ENCODE results near the gene CDC25B. TPM values are rescaled to one million over a fixed set of nuclear protein-coding genes. Genes with fewer than 3 reads are reported as not detected.

CDC25B gene
- total RNA-seq, 2 experiments from 2014 or later: 194 to 312 TPM

- Mint-ChIP-seq H3K4me1 (peaks cover 23% of the 10 kb centered on the region), H3K27me3 (peaks cover 5% of the 10 kb centered on the region), H3K9me3 (ENCODE audit: low read depth) (no peaks in the 10 kb centered on the region), H3K27ac (peak overlapping the region; percentile 62), H3K36me3 (no peaks in the 10 kb centered on the region), H3K4me3 (peak overlapping the region; percentile 84)
- ATAC-seq (no peak), DNase-seq (no peak)
- CTCF ChIA-PET: interaction anchor here (1.1 to 8.0 kb wide), 13 partner anchors 9 to 318 kb away, joined by 3 to 80 read pairs (median 5); partner anchors contain the start of genes AP5S1 and SPEF1
These were observed 29.0 kb upstream of the CDC25B start for GRCh38 chr20:3767110-3767426.

GRCh38 chr20:3767427-3768341, 28.4 kb upstream of the CDC25B start, which contains the start of gene ADISSP:
TSS of gene ADISSP (minus strand) at chr20:3767753. CDS start at chr20:3760100, 7,653 bp downstream.
- DNase-seq: peak; percentile 99
- Mint-ChIP-seq H3K27me3 (peaks cover 9% of the 10 kb centered on the region), H3K4me1 (peaks cover 23% of the 10 kb centered on the region), H3K9me3 (ENCODE audit: low read depth) (no peaks in the 10 kb centered on the region), H3K4me3 (peak within 1 kb of the TSS; percentile 84), H3K27ac (peak within 1 kb of the TSS; percentile 88), H3K36me3 (no peaks in the 10 kb centered on the region)
- ATAC-seq: peak; percentile 94
- CTCF ChIA-PET: interaction anchor here (0.8 to 8.0 kb wide), 25 partner anchors 8 to 324 kb away, joined by 3 to 80 read pairs (median 4); partner anchors contain the start of genes AP5S1, CENPB and SPEF1

- H3K4me3 Mint-ChIP-seq: peak overlapping the region; percentile 84
- H3K27ac Mint-ChIP-seq: peak overlapping the region; percentile 88
- CTCF ChIA-PET: interaction anchor here (0.5 to 8.0 kb wide), 27 partner anchors 7 to 324 kb away, joined by 3 to 80 read pairs (median 4); partner anchors contain the start of genes AP5S1, CENPB and SPEF1
- DNase-seq: peak; percentile 88
- H3K4me1 Mint-ChIP-seq: peaks cover 23% of the 10 kb centered on the region
- peaks cover 9% of the 10 kb centered on the region for H3K27me3 Mint-ChIP-seq
- ATAC-seq: peak; percentile 47
- no peaks in the 10 kb centered on the region for H3K9me3 Mint-ChIP-seq (ENCODE audit: low read depth)
- H3K36me3 Mint-ChIP-seq: no peaks in the 10 kb centered on the region
These were observed 27.6 kb upstream of the CDC25B start for GRCh38 chr20:3768342-3769130.

- peaks cover 9% of the 10 kb centered on the region for H3K27me3 Mint-ChIP-seq
- H3K4me1 Mint-ChIP-seq: peaks cover 13% of the 10 kb centered on the region
- H3K4me3 Mint-ChIP-seq: no peak overlapping the region
- no peak for ATAC-seq
- peaks cover 2% of the 10 kb centered on the region for H3K36me3 Mint-ChIP-seq
- peaks cover 2% of the 10 kb centered on the region for H3K9me3 Mint-ChIP-seq (ENCODE audit: low read depth)
- no peak for DNase-seq
- CTCF ChIA-PET: interaction anchor here (1.4 to 8.0 kb wide), 3 partner anchors 14 to 83 kb away, joined by 5 to 80 read pairs (median 5); partner anchors contain the start of gene CENPB
- no peak overlapping the region for H3K27ac Mint-ChIP-seq
These were observed 24.5 kb upstream of the CDC25B start for GRCh38 chr20:3771552-3772058.

GRCh38 chr20:3775457-3776108, 20.5 kb upstream of the CDC25B start:
- CTCF ChIA-PET: interaction anchor here (0.6 to 4.0 kb wide), 4 partner anchors 8 to 420 kb away, joined by 3 to 15 read pairs (median 4); partner anchors contain the start of gene ADISSP
- ATAC-seq: no peak

GRCh38 chr20:3777381-3777715, 18.8 kb upstream of the CDC25B start:
- peaks cover 28% of the 10 kb centered on the region for H3K27me3 Mint-ChIP-seq

More at GRCh38 chr20:3775457-3776108, 20.5 kb upstream of the CDC25B start:
- no peak overlapping the region for H3K4me3 Mint-ChIP-seq
- peaks cover 2% of the 10 kb centered on the region for H3K36me3 Mint-ChIP-seq
- H3K27ac Mint-ChIP-seq: no peak overlapping the region
- H3K4me1 Mint-ChIP-seq: peaks cover 17% of the 10 kb centered on the region
- H3K27me3 Mint-ChIP-seq: peaks cover 32% of the 10 kb centered on the region
- H3K9me3 Mint-ChIP-seq (ENCODE audit: low read depth): peaks cover 2% of the 10 kb centered on the region
- DNase-seq: no peak

GRCh38 chr20:3777716-3778629, 18.1 kb upstream of the CDC25B start:
- DNase-seq (peak; percentile 60), ATAC-seq (peak; percentile 76)
- H3K4me1 Mint-ChIP-seq: peaks cover 28% of the 10 kb centered on the region
- no peak overlapping the region for H3K27ac Mint-ChIP-seq
- H3K27me3 Mint-ChIP-seq: peaks cover 25% of the 10 kb centered on the region
- H3K4me3 Mint-ChIP-seq: peak overlapping the region; percentile 72
- peaks cover 2% of the 10 kb centered on the region for H3K9me3 Mint-ChIP-seq (ENCODE audit: low read depth)
- CTCF ChIA-PET: interaction anchor here (0.7 to 5.4 kb wide), 13 partner anchors 8 to 307 kb away, joined by 3 to 37 read pairs (median 6); partner anchors contain the start of genes ADISSP, AP5S1 and CENPB
- H3K36me3 Mint-ChIP-seq: peaks cover 2% of the 10 kb centered on the region

More at GRCh38 chr20:3777381-3777715, 18.8 kb upstream of the CDC25B start:
- no peak for DNase-seq
- CTCF ChIA-PET: interaction anchor here (0.7 to 5.4 kb wide), 7 partner anchors 9 to 101 kb away, joined by 3 to 37 read pairs (median 6); partner anchors contain the start of genes ADISSP and AP5S1
- H3K27ac Mint-ChIP-seq: no peak overlapping the region
- peak; percentile 34 for ATAC-seq
- peaks cover 2% of the 10 kb centered on the region for H3K36me3 Mint-ChIP-seq
- peaks cover 2% of the 10 kb centered on the region for H3K9me3 Mint-ChIP-seq (ENCODE audit: low read depth)
- H3K4me3 Mint-ChIP-seq: peak overlapping the region; percentile 72
- H3K4me1 Mint-ChIP-seq: peaks cover 28% of the 10 kb centered on the region

- Mint-ChIP-seq H3K27ac (no peak overlapping the region), H3K4me1 (peaks cover 33% of the 10 kb centered on the region), H3K36me3 (peaks cover 2% of the 10 kb centered on the region), H3K9me3 (ENCODE audit: low read depth) (peaks cover 2% of the 10 kb centered on the region), H3K27me3 (peaks cover 25% of the 10 kb centered on the region), H3K4me3 (no peak overlapping the region)
- DNase-seq: no peak
- no peak for ATAC-seq
- CTCF ChIA-PET: interaction anchor here (0.8 to 5.4 kb wide), 11 partner anchors 7 to 306 kb away, joined by 3 to 37 read pairs (median 3); partner anchors contain the start of genes ADISSP, AP5S1 and CENPB
These were observed 17.1 kb upstream of the CDC25B start for GRCh38 chr20:3778976-3779375.

- Mint-ChIP-seq H3K4me1 (peaks cover 43% of the 10 kb centered on the region), H3K27ac (peak within 1 kb of the TSS; percentile 5), H3K4me3 (peak within 1 kb of the TSS; percentile 27), H3K36me3 (peaks cover 3% of the 10 kb centered on the region), H3K27me3 (peaks cover 25% of the 10 kb centered on the region), H3K9me3 (ENCODE audit: low read depth) (no peaks in the 10 kb centered on the region)
- DNase-seq: peak; percentile 65
- CTCF ChIA-PET: interaction anchor here (0.7 to 5.4 kb wide), 6 partner anchors 13 to 98 kb away, joined by 3 to 37 read pairs (median 5); partner anchors contain the start of genes ADISSP and AP5S1
- ATAC-seq: peak; percentile 49
These were observed 14.8 kb upstream of the CDC25B start, which contains the start of gene SPEF1 for GRCh38 chr20:3781153-3781910. TSS of gene SPEF1 (minus strand) at chr20:3781448. CDS start at chr20:3781287, 161 bp downstream.

- ATAC-seq (no peak), DNase-seq (no peak)
- CTCF ChIA-PET: interaction anchor here (1.7 kb wide), 1 partner anchor 36 kb away, joined by 9 read pairs; no protein-coding TSS in a partner anchor
- Mint-ChIP-seq H3K27me3 (peaks cover 22% of the 10 kb centered on the region), H3K9me3 (ENCODE audit: low read depth) (no peaks in the 10 kb centered on the region), H3K36me3 (peaks cover 3% of the 10 kb centered on the region), H3K4me3 (no peak overlapping the region), H3K27ac (no peak overlapping the region), H3K4me1 (peaks cover 40% of the 10 kb centered on the region)
These were observed 13.5 kb upstream of the CDC25B start for GRCh38 chr20:3782597-3782996.

- CTCF ChIA-PET: interaction anchor here (7.7 kb wide), 1 partner anchor 72 kb away, joined by 65 read pairs; no protein-coding TSS in a partner anchor
- H3K4me3 Mint-ChIP-seq: no peak overlapping the region
- peaks cover 43% of the 10 kb centered on the region for H3K4me1 Mint-ChIP-seq
- H3K9me3 Mint-ChIP-seq (ENCODE audit: low read depth): no peaks in the 10 kb centered on the region
- H3K36me3 Mint-ChIP-seq: peaks cover 3% of the 10 kb centered on the region
- DNase-seq: no peak
- H3K27me3 Mint-ChIP-seq: peaks cover 21% of the 10 kb centered on the region
- no peak overlapping the region for H3K27ac Mint-ChIP-seq
- no peak for ATAC-seq
These were observed 13.0 kb upstream of the CDC25B start for GRCh38 chr20:3783068-3783489.
